HepG2 (cell line): ENCODE results near the gene C14orf119. TPM values are rescaled to one million over a fixed set of nuclear protein-coding genes. Genes with fewer than 3 reads are reported as not detected.

ENCODE experiments used
- ATAC-seq: fragments of 200-7000 bp; cut with Tn5 transposase; 3 replicates; pipeline ENCODE4 v1.9.1; 2020; ENCODE audit warnings: mild to moderate bottlenecking, moderate library complexity
- BruUV-seq: library from RNA; stranded (reverse); fragments of 400-500 nt; replicated peaks from 2 replicates; lab custom pipeline; 2021; lab: Mats Ljungman, UMichigan
- CTCF ChIA-PET: fragments of 300-600 bp; formaldehyde crosslinking; extraction: SDS; loops from one replicate; lab custom pipeline; 2021; ENCODE audit warnings: low total read pairs, inconsistent platforms, low intra/inter-chr PET ratio; lab: Yijun Ruan, JAX
- POLR2A ChIA-PET: fragments of 350-600 bp; sonication (Branson Sonifier 250); formaldehyde crosslinking; loops from one replicate; lab custom pipeline; 2020; ENCODE audit warnings: antibody characterized with exemption, inconsistent platforms; lab: Yijun Ruan, JAX
- DNase-seq: peaks from one replicate; pipeline ENCODE4 v3.0.0-alpha.2; 2015; ENCODE audit warnings: low spot score
- FAIRE-seq: peaks from 3 replicates; lab custom pipeline; 2011; peaks lifted over from hg19 to GRCh38; lab: Jason Lieb, UNC
- H2AFZ ChIP-seq: one replicate; pipeline ENCODE4 v1.6.1; 2011; ENCODE audit warnings: low read length, inconsistent platforms
- H3K27ac ChIP-seq: fragments of 300-600 bp; 3 replicates; pipeline ENCODE4 v1.8.0; 2011; ENCODE audit warnings: mixed run types, mild to moderate bottlenecking, mixed read lengths, low read length, inconsistent platforms; ENCODE audit not compliant: insufficient read depth; ENCODE audit errors: extremely low read length
- H3K27me3 ChIP-seq, 2 experiments: fragments of 200-600 bp in 1 of 2; 2 replicates in 1 of 2; 3 replicates in 1 of 2; pipeline versions ENCODE4 v1.6.0 to v1.8.0; 2011; ENCODE audit warnings: low read length in 2 of 2, mild to moderate bottlenecking in 2 of 2, moderate library complexity in 2 of 2, inconsistent platforms in 1 of 2; ENCODE audit not compliant: insufficient read depth in 2 of 2, control insufficient read depth in 1 of 2
- H3K36me3 ChIP-seq, 2 experiments: fragments of 200-600 bp in 1 of 2; replicated peaks in 1 of 2; 2 replicates in 1 of 2; 3 replicates in 1 of 2; pipeline versions ENCODE4 v1.5.1 to v1.8.0; 2011; ENCODE audit warnings: low read length in 2 of 2, inconsistent platforms in 1 of 2; ENCODE audit not compliant: insufficient read depth in 2 of 2, control insufficient read depth in 1 of 2
- H3K4me1 ChIP-seq: 2 replicates; pipeline ENCODE4 v1.5.1; 2012; ENCODE audit warnings: low read length, inconsistent platforms; ENCODE audit not compliant: insufficient read depth
- H3K4me2 ChIP-seq: 2 replicates; pipeline ENCODE4 v1.6.0; 2011; ENCODE audit warnings: low read depth, low read length, inconsistent platforms
- H3K4me3 ChIP-seq, 3 experiments: fragments of 200-600 bp in 1 of 3; sonication (generic), shearing (Covaris generic) in 1 of 3; replicated peaks in 1 of 3; 2 replicates each; pipeline ENCODE4 v1.5.1; 2011 to 2016; ENCODE audit warnings: low read length in 3 of 3, inconsistent platforms in 2 of 3, low read depth in 2 of 3, mild to moderate bottlenecking in 2 of 3, control low read depth in 1 of 3, mixed read lengths in 1 of 3; ENCODE audit not compliant: insufficient read depth in 1 of 3
- H3K79me2 ChIP-seq: one replicate; pipeline ENCODE4 v1.6.1; 2011; ENCODE audit warnings: low read length, inconsistent platforms; ENCODE audit not compliant: insufficient read depth
- H3K9ac ChIP-seq: 2 replicates; pipeline ENCODE4 v1.6.0; 2011; ENCODE audit warnings: mild to moderate bottlenecking, low read depth, low read length, inconsistent platforms; ENCODE audit not compliant: insufficient read depth
- H3K9me3 ChIP-seq: 2 replicates; pipeline ENCODE4 v1.5.1; 2012; ENCODE audit warnings: mild to moderate bottlenecking, low read length
- H4K20me1 ChIP-seq: 2 replicates; pipeline ENCODE4 v1.6.0; 2011; ENCODE audit warnings: inconsistent platforms, mild to moderate bottlenecking, low read length, moderate library complexity; ENCODE audit not compliant: insufficient read depth
- ELF4 ChIP-seq: sonication (generic); formaldehyde crosslinking; IDR thresholded peaks from 2 replicates; pipeline ENCODE4 v1.5.0; 2020; ENCODE audit warnings: missing genetic modification reagents, mild to moderate bottlenecking, moderate library complexity, borderline replicate concordance
- GPBP1L1 ChIP-seq: sonication (generic); formaldehyde crosslinking; IDR thresholded peaks from 2 replicates; pipeline ENCODE4 v1.5.0; 2020; ENCODE audit warnings: mild to moderate bottlenecking, missing genetic modification reagents
- HIC2 ChIP-seq: sonication (generic); formaldehyde crosslinking; IDR thresholded peaks from 2 replicates; pipeline ENCODE4 v1.9.0; 2022; ENCODE audit warnings: low read depth, missing genetic modification reagents
- HIVEP1 ChIP-seq: sonication (generic); formaldehyde crosslinking; IDR thresholded peaks from 2 replicates; pipeline ENCODE4 v1.4.0; 2020; ENCODE audit warnings: mild to moderate bottlenecking, missing genetic modification reagents
- KLF6 ChIP-seq: IDR thresholded peaks from 2 replicates; pipeline ENCODE4 v1.8.0; 2016; ENCODE audit warnings: missing biosample characterization, missing genetic modification reagents
- PRMT3 ChIP-seq: sonication (generic); formaldehyde crosslinking; IDR thresholded peaks from 2 replicates; pipeline ENCODE4 v1.8.1; 2022; ENCODE audit warnings: low read depth, mild to moderate bottlenecking, moderate library complexity, missing genetic modification reagents, borderline replicate concordance
- RORA ChIP-seq: sonication (generic); formaldehyde crosslinking; IDR thresholded peaks from 2 replicates; pipeline ENCODE4 v1.5.0; 2020; ENCODE audit warnings: mild to moderate bottlenecking, missing genetic modification reagents, moderate library complexity
- SAFB2 ChIP-seq: sonication (generic); formaldehyde crosslinking; IDR thresholded peaks from 2 replicates; pipeline ENCODE4 v1.5.1; 2020; ENCODE audit warnings: missing genetic modification reagents, low read depth, mild to moderate bottlenecking, borderline replicate concordance
- STAG1 ChIP-seq: sonication (generic); formaldehyde crosslinking; IDR thresholded peaks from 2 replicates; pipeline ENCODE4 v1.4.0; 2020; ENCODE audit warnings: missing genetic modification reagents
- STAT5B ChIP-seq: sonication (generic); formaldehyde crosslinking; IDR thresholded peaks from 2 replicates; pipeline ENCODE4 v1.4.0; 2020; ENCODE audit warnings: missing genetic modification reagents
- TRIM24 ChIP-seq: sonication (generic); formaldehyde crosslinking; IDR thresholded peaks from 2 replicates; pipeline ENCODE4 v1.8.0; 2022; ENCODE audit warnings: mild to moderate bottlenecking, missing genetic modification reagents
- TSC22D2 ChIP-seq: sonication (generic); formaldehyde crosslinking; IDR thresholded peaks from 2 replicates; pipeline ENCODE4 v1.5.1; 2020; ENCODE audit warnings: missing genetic modification reagents, mild to moderate bottlenecking, borderline replicate concordance
- ZBTB7A ChIP-seq: sonication (generic); formaldehyde crosslinking; IDR thresholded peaks from 2 replicates; pipeline ENCODE4 v1.8.0; 2022; ENCODE audit warnings: mild to moderate bottlenecking, missing genetic modification reagents
- ZNF225 ChIP-seq: sonication (generic); formaldehyde crosslinking; IDR thresholded peaks from 2 replicates; pipeline ENCODE4 v1.4.0; 2020; ENCODE audit warnings: mild to moderate bottlenecking, missing genetic modification reagents
- ZNF792 ChIP-seq: IDR thresholded peaks from 2 replicates; pipeline ENCODE4 v1.6.1; 2016
- ZNF839 ChIP-seq: sonication (generic); formaldehyde crosslinking; IDR thresholded peaks from 2 replicates; pipeline ENCODE4 v1.4.0; 2020; ENCODE audit warnings: missing genetic modification reagents, mild to moderate bottlenecking, borderline replicate concordance
- WGBS: methylation state at CpG from one replicate; pipeline ENCODE4 v1.1.6; 2017; ENCODE audit warnings: low lambda C conversion rate; 5-methylcytosine and 5-hydroxymethylcytosine counted together
- in situ Hi-C: cut with HindIII; loops from 2 replicates; pipeline ENCODE4 v1.10.0; 2017; ENCODE audit warnings: low pct_unique_long_range_greater_than_20kb; ENCODE audit not compliant: extremely low pct_ligation_motif_present
- intact Hi-C: fragments of 100-400 bp; cut with micrococcal nuclease; formaldehyde crosslinking; loops from one replicate; pipeline ENCODE4 v1.10.0; 2022; ENCODE audit not compliant: unreplicated experiment
- polyA plus RNA-seq, 8 experiments: library from polyadenylated mRNA; depleted of rRNA in 3 of 8; stranded (reverse) in 7 of 8; unstranded in 1 of 8; fragments of >200 nt; fragmentation: Illumina TruSeq in 4 of 8; extraction: Trizol in 4 of 8; gene quantifications; 2 replicates each; pipeline versions ENCODE4 v1.2.1 to v1.2.3, GENCODE V29; 2011 to 2016; ENCODE audit warnings: low read depth in 4 of 8, missing spikeins in 1 of 8, mixed read lengths in 1 of 8; ENCODE audit not compliant: insufficient read depth in 1 of 8
- total RNA-seq, 5 experiments: library from RNA; depleted of rRNA; stranded (reverse); fragments of >200 nt; fragmentation: Illumina TruSeq; extraction: Trizol; gene quantifications; 2 replicates each; pipeline ENCODE4 v1.2.3, GENCODE V29; 2016; ENCODE audit warnings: low read depth in 1 of 5
- TF ChIP-seq, protein P1 (sequence below): IDR thresholded peaks from 2 replicates; pipeline ENCODE4 v1.6.1; 2016

C14orf119 gene
- total and polyA plus RNA-seq, 2 of the 13 experiments (the other 11 are each of a cell fraction or from before 2014, with no cell fraction given), result 117 to 206 TPM

- H3K27ac ChIP-seq, result no peak overlapping the region
- ATAC-seq, result peak; percentile 14
- H3K4me1 ChIP-seq, result peaks cover 32% of the 10 kb centered on the region
- intact Hi-C loops (loop anchor here (1.0 to 5.0 kb wide), 3 partner anchors 68 to 263 kb away; no protein-coding TSS in a partner anchor), in situ Hi-C loops (loop anchor here (5.0 kb wide), 1 partner anchor 68 kb away; no protein-coding TSS in a partner anchor)
- H3K4me3 ChIP-seq, result no peak overlapping the region; a peak in 1 of 6 replicates
- no peaks in the 10 kb centered on the region for H3K9me3 ChIP-seq
- no TSS peak for BruUV-seq
- no peak overlapping the region for H2AFZ ChIP-seq
- POLR2A ChIA-PET, result interaction anchor here (1.0 to 2.2 kb wide), 2 partner anchors 24 to 182 kb away, joined by 3 to 17 read pairs; partner anchors contain the start of genes ACIN1 and C14orf119
- H3K27me3 ChIP-seq, result peaks cover 51 to 94% of the 10 kb centered on the region in 2 experiments
- peak overlapping the region; percentile 64; the same call in 1 of the 2 replicates for H3K4me2 ChIP-seq
- FAIRE-seq, result no peak
- CTCF ChIA-PET, result interaction anchor here (1.0 to 9.6 kb wide), 12 partner anchors 10 to 563 kb away, joined by 3 to 493 read pairs (median 7); partner anchors contain the start of gene SLC7A8
- 30% methylated on average over 16 of the region's 16 CpGs for WGBS
- no peak overlapping the region for H3K9ac ChIP-seq
- H3K36me3 ChIP-seq, result no peaks in the 10 kb centered on the region
- DNase-seq, result no peak
- no peaks in the 10 kb centered on the region for H3K79me2 ChIP-seq
- H4K20me1 ChIP-seq, result no peaks in the 10 kb centered on the region
- TF ChIP-seq STAG1 (CRISPR knock-in tag) (no peak), GPBP1L1 (CRISPR knock-in tag) (no peak), HIVEP1 (CRISPR knock-in tag) (0 out of 2 replicates have a peak, but pooled peaks have one; percentile 13), ELF4 (CRISPR knock-in tag) (no peak), HIC2 (CRISPR knock-in tag) (no peak), ZNF225 (peak; percentile 84; the same call in 1 of the 2 replicates), ZNF792 (CRISPR knock-in tag) (no peak), TSC22D2 (CRISPR knock-in tag) (no peak), KLF6 (CRISPR knock-in tag) (no peak), TRIM24 (CRISPR knock-in tag) (0 out of 2 replicates have a peak, but pooled peaks have one; percentile 28), RORA (CRISPR knock-in tag) (no peak), PRMT3 (CRISPR knock-in tag) (no peak), ZNF839 (0 out of 2 replicates have a peak, but pooled peaks have one; percentile 9), ZBTB7A (no peak), STAT5B (CRISPR knock-in tag) (no peak), SAFB2 (CRISPR knock-in tag) (no peak)
- TF ChIP-seq, protein P1, sequence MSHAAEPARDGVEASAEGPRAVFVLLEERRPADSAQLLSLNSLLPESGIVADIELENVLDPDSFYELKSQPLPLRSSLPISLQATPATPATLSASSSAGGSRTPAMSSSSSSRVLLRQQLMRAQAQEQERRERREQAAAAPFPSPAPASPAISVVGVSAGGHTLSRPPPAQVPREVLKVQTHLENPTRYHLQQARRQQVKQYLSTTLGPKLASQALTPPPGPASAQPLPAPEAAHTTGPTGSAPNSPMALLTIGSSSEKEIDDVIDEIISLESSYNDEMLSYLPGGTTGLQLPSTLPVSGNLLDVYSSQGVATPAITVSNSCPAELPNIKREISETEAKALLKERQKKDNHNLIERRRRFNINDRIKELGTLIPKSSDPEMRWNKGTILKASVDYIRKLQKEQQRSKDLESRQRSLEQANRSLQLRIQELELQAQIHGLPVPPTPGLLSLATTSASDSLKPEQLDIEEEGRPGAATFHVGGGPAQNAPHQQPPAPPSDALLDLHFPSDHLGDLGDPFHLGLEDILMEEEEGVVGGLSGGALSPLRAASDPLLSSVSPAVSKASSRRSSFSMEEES, result no peak
These were observed 24.3 kb downstream of the C14orf119 start for GRCh38 chr14:23119363-23120327.
